Keratinocyte (primary cell): ENCODE data around the gene ADGRB2. TPM values are rescaled to one million over a fixed set of nuclear protein-coding genes. Genes with fewer than 3 reads are reported as not detected.

Experiments used
- DNase-seq: peaks from one replicate; pipeline ENCODE4 v3.0.0-alpha.2; 2011; ENCODE audit warnings: low read depth, missing footprints, low spot score
- FAIRE-seq: peaks from 2 replicates; lab custom pipeline; 2011; peaks lifted over from hg19 to GRCh38; lab: Jason Lieb, UNC
- H2AFZ ChIP-seq: 2 replicates; pipeline ENCODE4 v1.6.0; 2012; ENCODE audit warnings: low read length, control low read depth, inconsistent platforms; ENCODE audit not compliant: control insufficient read depth
- H3K27ac ChIP-seq: 2 replicates; pipeline ENCODE4 v1.5.1; 2011; ENCODE audit warnings: low read length; ENCODE audit not compliant: control insufficient read depth, insufficient read depth
- H3K27me3 ChIP-seq: 3 replicates; pipeline ENCODE4 v1.6.0; 2011; ENCODE audit warnings: low read length; ENCODE audit not compliant: control insufficient read depth, insufficient read depth; ENCODE audit errors: extremely low read depth
- H3K36me3 ChIP-seq, 2 experiments: 2 replicates in 1 of 2; 3 replicates in 1 of 2; pipeline ENCODE4 v1.5.1; 2011; ENCODE audit warnings: low read length in 2 of 2, mild to moderate bottlenecking in 1 of 2; ENCODE audit not compliant: control insufficient read depth in 2 of 2, insufficient read depth in 2 of 2; ENCODE audit errors: extremely low read depth in 1 of 2
- H3K4me1 ChIP-seq: 3 replicates; pipeline ENCODE4 v1.5.1; 2011; ENCODE audit warnings: low read length; ENCODE audit not compliant: control insufficient read depth, insufficient read depth; ENCODE audit errors: extremely low read depth
- H3K4me2 ChIP-seq: 3 replicates; pipeline ENCODE4 v1.6.0; 2011; ENCODE audit warnings: low read depth, low read length; ENCODE audit not compliant: control insufficient read depth, insufficient read depth; ENCODE audit errors: extremely low read depth
- H3K4me3 ChIP-seq, 3 experiments: fragments of 200-600 bp in 1 of 3; sonication (generic) in 1 of 3; 2 replicates in 2 of 3; 3 replicates in 1 of 3; pipeline ENCODE4 v1.5.1; 2011 to 2016; ENCODE audit warnings: low read length in 3 of 3, mild to moderate bottlenecking in 3 of 3, control low read depth in 2 of 3, inconsistent platforms in 1 of 3, low read depth in 1 of 3, mixed read lengths in 1 of 3, mixed run types in 1 of 3, moderate library complexity in 1 of 3; ENCODE audit not compliant: control insufficient read depth in 2 of 3, insufficient read depth in 2 of 3; ENCODE audit errors: extremely low read depth in 1 of 3
- H3K79me2 ChIP-seq: 2 replicates; pipeline ENCODE4 v1.6.0; 2012; ENCODE audit warnings: low read length; ENCODE audit not compliant: control insufficient read depth, insufficient read depth
- H3K9ac ChIP-seq: 3 replicates; pipeline ENCODE4 v1.6.0; 2011; ENCODE audit warnings: low read length; ENCODE audit not compliant: control insufficient read depth, insufficient read depth; ENCODE audit errors: extremely low read depth
- H3K9me1 ChIP-seq: 3 replicates; pipeline ENCODE4 v1.6.0; 2011; ENCODE audit warnings: low read length; ENCODE audit not compliant: control insufficient read depth, insufficient read depth; ENCODE audit errors: extremely low read depth
- H3K9me3 ChIP-seq: 2 replicates; pipeline ENCODE4 v1.5.1; 2012; ENCODE audit warnings: low read depth, low read length; ENCODE audit not compliant: control insufficient read depth
- H4K20me1 ChIP-seq: 3 replicates; pipeline ENCODE4 v1.6.0; 2011; ENCODE audit warnings: low read length; ENCODE audit not compliant: control insufficient read depth, insufficient read depth; ENCODE audit errors: extremely low read depth
- CTCF ChIP-seq, 3 experiments: IDR thresholded peaks in 1 of 3; conservative IDR thresholded peaks in 1 of 3; optimal IDR thresholded peaks in 1 of 3; 2 replicates in 2 of 3; 3 replicates in 1 of 3; pipeline versions ENCODE3 to v1.5.1; 2011; ENCODE audit warnings: low read length in 3 of 3, mild to moderate bottlenecking in 3 of 3, moderate library complexity in 2 of 3, control low read depth in 1 of 3, inconsistent platforms in 1 of 3; ENCODE audit not compliant: insufficient read depth in 2 of 3; ENCODE audit errors: extremely low read depth in 1 of 3
- EZH2 ChIP-seq: IDR thresholded peaks from one replicate; pipeline ENCODE4 v1.6.1; 2012; ENCODE audit warnings: inconsistent platforms, mild to moderate bottlenecking, low read length, moderate library complexity
- dilution Hi-C: fragments of 300-500 bp; cut with MboI; formaldehyde crosslinking; loops from one replicate; pipeline ENCODE4 v1.7.0; 2020; ENCODE audit warnings: low sequenced_read_pairs; ENCODE audit not compliant: extremely low pct_ligation_motif_present
- polyA plus RNA-seq, 5 experiments: library from polyadenylated mRNA; depleted of rRNA in 3 of 5; stranded (reverse) in 3 of 5; stranded (forward) in 1 of 5; unstranded in 1 of 5; fragments of >200 nt; gene quantifications; 1 replicate in 1 of 5; 2 replicates in 3 of 5; 3 replicates in 1 of 5; pipeline versions ENCODE4 v1.2.1 to v1.2.3, GENCODE V29; 2011 to 2012; ENCODE audit warnings: missing spikeins in 2 of 5, low read depth in 1 of 5, low replicate concordance in 1 of 5

Gene ADGRB2
- polyA plus RNA-seq, 1 donor (not counting 4 experiments of a cell fraction or from before 2014, with no cell fraction given) = 0.68 TPM

- Histone ChIP-seq H3K9ac (no peak overlapping the region), H3K9me1 (no peaks in the 10 kb centered on the region), H3K27ac (no peak overlapping the region), H3K9me3 (no peaks in the 10 kb centered on the region), H2AFZ (no peak overlapping the region), H4K20me1 (no peaks in the 10 kb centered on the region), H3K27me3 (peaks cover 28% of the 10 kb centered on the region), H3K4me1 (peaks cover 8% of the 10 kb centered on the region), H3K4me3 (no peak overlapping the region), H3K79me2 (no peaks in the 10 kb centered on the region), H3K36me3 (no peaks in the 10 kb centered on the region), H3K4me2 (no peak overlapping the region)
- FAIRE-seq (no peak), DNase-seq (no peak)
- TF ChIP-seq CTCF (optimal IDR thresholded peaks at IDR 0.05 in 1 of 3, IDR thresholded peaks at IDR 0.05 in 1 of 3, conservative IDR thresholded peaks at IDR 0.05 in 1 of 3; ENCODE audit: extremely low read depth in 1 of 3, insufficient read depth in 2 of 3, low read length in 3 of 3) (no peak), EZH2 (no peak)
- dilution Hi-C loops = no loop called here
These were observed 11.3 kb upstream of the ADGRB2 start for GRCh38 chr1:31775210-31775999.

- H3K9ac ChIP-seq = no peak overlapping the region
- peaks cover 28% of the 10 kb centered on the region for H3K27me3 ChIP-seq
- no peaks in the 10 kb centered on the region for H3K9me3 ChIP-seq
- H3K79me2 ChIP-seq = no peaks in the 10 kb centered on the region
- H2AFZ ChIP-seq = no peak overlapping the region
- DNase-seq = no peak
- TF ChIP-seq EZH2 (no peak), CTCF (optimal IDR thresholded peaks at IDR 0.05 in 1 of 3, IDR thresholded peaks at IDR 0.05 in 1 of 3, conservative IDR thresholded peaks at IDR 0.05 in 1 of 3; ENCODE audit: extremely low read depth in 1 of 3, insufficient read depth in 2 of 3, low read length in 3 of 3) (no peak)
- no peak for FAIRE-seq
- no peaks in the 10 kb centered on the region for H3K36me3 ChIP-seq
- H3K4me3 ChIP-seq = no peak overlapping the region
- no peaks in the 10 kb centered on the region for H4K20me1 ChIP-seq
- peaks cover 8% of the 10 kb centered on the region for H3K4me1 ChIP-seq
- H3K27ac ChIP-seq = no peak overlapping the region
- no peak overlapping the region for H3K4me2 ChIP-seq
- dilution Hi-C loops = no loop called here
- no peaks in the 10 kb centered on the region for H3K9me1 ChIP-seq
These were observed 10.4 kb upstream of the ADGRB2 start for GRCh38 chr1:31774495-31774894.
